C4-2B (cell line): ENCODE measurements around the gene SLC2A10.

Source experiments
- H3K27ac ChIP-seq: fragments of 450-650 bp; 2 replicates; pipeline ENCODE4 v1.5.1; 2017
- CTCF ChIP-seq: fragments of 450-650 bp; conservative IDR thresholded peaks from 2 replicates; pipeline ENCODE4 v1.5.1; 2017; ENCODE audit warnings: mild to moderate bottlenecking
- ZFX ChIP-seq: fragments of 450-650 bp; IDR thresholded peaks from 2 replicates; pipeline ENCODE4 v1.6.1; 2017

SLC2A10 gene

GRCh38 chr20:46777331-46777730, 67.9 kb downstream of the SLC2A10 start:
- H3K27ac ChIP-seq = no peak overlapping the region
- no peak for TF ChIP-seq ZFX
- no peak for TF ChIP-seq CTCF

- TF ChIP-seq ZFX (no peak), CTCF (no peak)
- no peak overlapping the region for H3K27ac ChIP-seq
Measured at GRCh38 chr20:46779831-46780230, 70.4 kb downstream of the SLC2A10 start.

GRCh38 chr20:46784436-46785127, 75.1 kb downstream of the SLC2A10 start:
- H3K27ac ChIP-seq = no peak overlapping the region
- TF ChIP-seq ZFX = no peak
- TF ChIP-seq CTCF = no peak
